ENCODE results near the gene RNASE13. TPM values are rescaled to one million over a fixed set of nuclear protein-coding genes. Genes with fewer than 3 reads are reported as not detected.
"Not testable (repeated sequence)": the region's sequence is repeated elsewhere in the genome, so short reads cannot be mapped to it uniquely, and the experiment has no call there.

Gene RNASE13
- total RNA-seq, 2 donors from 2014 or later = not detected

DNA sequence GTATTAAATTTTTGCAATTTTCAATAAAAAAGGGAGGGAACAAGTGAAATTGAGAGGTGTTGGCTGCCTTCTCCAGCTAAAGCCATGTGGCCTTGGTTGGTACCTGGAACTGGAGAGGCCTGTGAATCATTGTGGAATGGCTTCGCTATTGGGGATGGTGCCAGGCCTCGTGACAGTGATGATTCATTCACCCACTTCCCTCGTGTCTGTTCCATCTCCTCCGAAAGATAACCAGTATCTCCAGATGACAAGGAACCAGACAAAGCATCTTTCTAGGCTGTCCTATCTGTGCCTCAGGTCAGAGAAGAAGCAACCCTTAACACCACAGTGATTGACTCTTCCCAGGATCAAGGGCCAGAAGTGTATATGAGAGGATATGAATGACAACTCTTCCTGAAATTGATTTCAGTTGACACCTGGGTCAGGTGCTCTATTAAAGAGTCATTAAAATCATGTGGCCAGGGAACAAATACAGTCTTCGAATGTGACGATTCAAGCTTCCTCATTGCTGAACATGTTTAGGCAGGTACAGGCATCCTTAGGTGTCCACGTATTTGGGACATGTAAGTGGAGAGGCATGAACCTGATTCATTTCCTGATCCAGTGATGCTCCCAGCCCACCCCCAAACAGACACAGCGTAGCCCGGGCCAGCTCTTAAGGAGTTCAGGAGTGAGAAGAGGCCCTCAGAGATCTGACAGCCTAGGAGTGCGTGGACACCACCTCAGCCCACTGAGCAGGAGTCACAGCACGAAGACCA is 7.2 kb upstream of the RNASE13 start, which contains the start of gene RNASE7:
Gene RNASE7 (plus strand): TSS at position 687 of the 758 bp plus-strand sequence. CDS start 631 bp downstream, outside the sequence.
- ATAC-seq (no peak), DNase-seq (peak in 2 of 4 donors; percentile 31 to 59)
- intact Hi-C loops (cut with DNase I) = no loop called here
- TF ChIP-seq, protein P1, sequence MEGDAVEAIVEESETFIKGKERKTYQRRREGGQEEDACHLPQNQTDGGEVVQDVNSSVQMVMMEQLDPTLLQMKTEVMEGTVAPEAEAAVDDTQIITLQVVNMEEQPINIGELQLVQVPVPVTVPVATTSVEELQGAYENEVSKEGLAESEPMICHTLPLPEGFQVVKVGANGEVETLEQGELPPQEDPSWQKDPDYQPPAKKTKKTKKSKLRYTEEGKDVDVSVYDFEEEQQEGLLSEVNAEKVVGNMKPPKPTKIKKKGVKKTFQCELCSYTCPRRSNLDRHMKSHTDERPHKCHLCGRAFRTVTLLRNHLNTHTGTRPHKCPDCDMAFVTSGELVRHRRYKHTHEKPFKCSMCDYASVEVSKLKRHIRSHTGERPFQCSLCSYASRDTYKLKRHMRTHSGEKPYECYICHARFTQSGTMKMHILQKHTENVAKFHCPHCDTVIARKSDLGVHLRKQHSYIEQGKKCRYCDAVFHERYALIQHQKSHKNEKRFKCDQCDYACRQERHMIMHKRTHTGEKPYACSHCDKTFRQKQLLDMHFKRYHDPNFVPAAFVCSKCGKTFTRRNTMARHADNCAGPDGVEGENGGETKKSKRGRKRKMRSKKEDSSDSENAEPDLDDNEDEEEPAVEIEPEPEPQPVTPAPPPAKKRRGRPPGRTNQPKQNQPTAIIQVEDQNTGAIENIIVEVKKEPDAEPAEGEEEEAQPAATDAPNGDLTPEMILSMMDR (IDR thresholded peaks at IDR 0.05) = no peak
- no peak for TF ChIP-seq POLR2A (IDR thresholded peaks at IDR 0.05)
- 59 to 61% methylated on average over 11 of the region's 11 CpGs for WGBS, 2 donors
- Histone ChIP-seq H3K27me3 (no peaks in the 10 kb centered on the region), H3K36me3 (replicated peaks in 1 of 2; ENCODE audit: insufficient read depth in 1 of 2, low read depth in 2 of 2) (no peaks in the 10 kb centered on the region), H3K9me3 (no peaks in the 10 kb centered on the region), H3K4me1 (peaks cover 59% of the 10 kb centered on the region), H3K27ac (peak within 1 kb of the TSS; percentile 67 to 76 (median 74)), H3K4me3 (no peak within 1 kb of the TSS)

- intact Hi-C loops (cut with DNase I); ATAC-seq; H3K4me3 ChIP-seq; DNase-seq; H3K36me3 ChIP-seq (replicated peaks in 1 of 2; ENCODE audit: insufficient read depth in 1 of 2, low read depth in 2 of 2); H3K27ac ChIP-seq; H3K9me3 ChIP-seq; H3K27me3 ChIP-seq: not testable (repeated sequence)
- 64 to 73% methylated on average over 3 of the region's 3 CpGs for WGBS, 2 donors
- peaks cover 59% of the 10 kb centered on the region for H3K4me1 ChIP-seq
Observed at GRCh38 chr14:21040941-21041340, 6.3 kb upstream of the RNASE13 start.

- Histone ChIP-seq H3K4me3 (no peak overlapping the region), H3K9me3 (no peaks in the 10 kb centered on the region), H3K4me1 (peaks cover 59% of the 10 kb centered on the region), H3K36me3 (replicated peaks in 1 of 2; ENCODE audit: insufficient read depth in 1 of 2, low read depth in 2 of 2) (no peaks in the 10 kb centered on the region), H3K27ac (peak overlapping the region in 3 of 4 donors; percentile 73 to 84 (median 76)), H3K27me3 (no peaks in the 10 kb centered on the region)
- TF ChIP-seq, protein P1 (IDR thresholded peaks at IDR 0.05) = no peak
- TF ChIP-seq POLR2A (IDR thresholded peaks at IDR 0.05) = no peak
- DNase-seq = no peak
- ATAC-seq = no peak
- intact Hi-C loops (cut with DNase I) = no loop called here
- WGBS, 2 donors = 60 to 65% methylated on average over 8 of the region's 8 CpGs
Observed at GRCh38 chr14:21040370-21040925, 5.8 kb upstream of the RNASE13 start.

GRCh38 chr14:21039585-21040369 is 5.2 kb upstream of the RNASE13 start:
- no peak overlapping the region for H3K4me3 ChIP-seq
- ATAC-seq = peak; percentile 70
- peak; percentile 69 to 82 (median 73) for DNase-seq
- TF ChIP-seq, protein P1 (IDR thresholded peaks at IDR 0.05) = peak in 6 of 7 experiments; percentile 51 to 89 (median 84)
- TF ChIP-seq POLR2A (IDR thresholded peaks at IDR 0.05) = no peak
- H3K4me1 ChIP-seq = peaks cover 59% of the 10 kb centered on the region
- intact Hi-C loops (cut with DNase I) = no loop called here
- H3K9me3 ChIP-seq = no peaks in the 10 kb centered on the region
- H3K36me3 ChIP-seq (replicated peaks in 1 of 2; ENCODE audit: insufficient read depth in 1 of 2, low read depth in 2 of 2) = no peaks in the 10 kb centered on the region
- peak overlapping the region; percentile 63 to 84 (median 74) for H3K27ac ChIP-seq
- no peaks in the 10 kb centered on the region for H3K27me3 ChIP-seq
- 28 to 31% methylated on average over 8 of the region's 8 CpGs for WGBS, 2 donors

Data from body of pancreas (tissue), 4 donors.